Ascending aorta (tissue), 2 donors: ENCODE data around the gene STAC. TPM values are rescaled to one million over a fixed set of nuclear protein-coding genes. Genes with fewer than 3 reads are reported as not detected.
A peak's percentile ranks its signal among the peaks of the same experiment; 100 is the strongest.
"Not testable (repeated sequence)": the region's sequence is repeated elsewhere in the genome, so short reads cannot be mapped to it uniquely, and the experiment has no call there.

Experiments used
- DNase-seq, 2 donors: peaks; one replicate each; pipeline ENCODE4 v3.0.0-alpha.2; 2019; ENCODE audit warnings: low spot score in 2 of 2
- H3K27ac ChIP-seq, 2 donors: fragments of 200-600 bp; sonication (generic); one replicate each; pipeline ENCODE4 v1.5.1; 2016 to 2017; ENCODE audit warnings: mild to moderate bottlenecking in 1 of 2
- H3K27me3 ChIP-seq: fragments of 200-600 bp; sonication (generic); one replicate; pipeline ENCODE4 v1.5.1; 2017
- H3K36me3 ChIP-seq, 2 donors: fragments of 200-600 bp; sonication (generic); one replicate each; pipeline ENCODE4 v1.5.1; 2016
- H3K4me1 ChIP-seq, 2 donors: fragments of 200-600 bp; sonication (generic); one replicate each; pipeline ENCODE4 v1.5.1; 2016 to 2017; ENCODE audit warnings: mild to moderate bottlenecking in 1 of 2
- H3K4me3 ChIP-seq, 2 donors: fragments of 200-600 bp; sonication (generic); one replicate each; pipeline ENCODE4 v1.5.1; 2016 to 2017; ENCODE audit warnings: mild to moderate bottlenecking in 1 of 2
- H3K9me3 ChIP-seq, 2 donors: fragments of 200-600 bp; sonication (generic); one replicate each; pipeline ENCODE4 v1.5.1; 2016
- intact Hi-C: fragments of 100-400 bp; cut with DNase I; formaldehyde crosslinking; loops from one replicate; pipeline ENCODE4 v1.15.1; 2023
- total RNA-seq: library from RNA; depleted of rRNA; stranded (reverse); fragments of >200 nt; gene quantifications from one replicate; pipeline ENCODE4 v1.1.0, GENCODE V29; 2016
- TF ChIP-seq, protein P1 (sequence below), 3 experiments: fragments of 200-600 bp in 2 of 3; fragments of 450-650 bp in 1 of 3; sonication (generic) in 2 of 3; IDR thresholded peaks; one replicate each; pipeline ENCODE4 v1.5.1; 2016 to 2019; ENCODE audit warnings: antibody characterized with exemption in 3 of 3, mild to moderate bottlenecking in 1 of 3, moderate library complexity in 1 of 3

Gene STAC
- total RNA-seq, 1 donor from 2014 or later, result 16.0 TPM

DNA sequence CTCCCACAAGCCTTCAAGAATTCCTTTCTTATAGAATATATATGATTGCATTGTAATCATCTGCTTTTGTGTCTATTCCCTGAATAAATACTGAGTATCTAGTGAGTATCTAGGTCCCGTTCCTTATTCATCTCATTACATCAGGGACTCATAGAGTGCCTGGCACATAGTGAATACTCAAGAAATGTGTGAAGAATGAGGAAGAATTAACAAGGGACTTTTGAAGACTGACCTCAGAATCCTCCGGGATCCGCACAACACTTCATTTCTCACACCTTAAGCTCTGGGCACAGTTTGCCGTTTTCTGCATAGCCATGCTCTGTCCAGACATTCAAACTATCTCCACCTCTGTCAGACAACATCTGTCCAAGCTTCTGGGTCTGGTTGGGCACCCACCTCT is 108.8 kb downstream of the STAC start:
- intact Hi-C loops, result no loop called here
- no peak for DNase-seq

DNA sequence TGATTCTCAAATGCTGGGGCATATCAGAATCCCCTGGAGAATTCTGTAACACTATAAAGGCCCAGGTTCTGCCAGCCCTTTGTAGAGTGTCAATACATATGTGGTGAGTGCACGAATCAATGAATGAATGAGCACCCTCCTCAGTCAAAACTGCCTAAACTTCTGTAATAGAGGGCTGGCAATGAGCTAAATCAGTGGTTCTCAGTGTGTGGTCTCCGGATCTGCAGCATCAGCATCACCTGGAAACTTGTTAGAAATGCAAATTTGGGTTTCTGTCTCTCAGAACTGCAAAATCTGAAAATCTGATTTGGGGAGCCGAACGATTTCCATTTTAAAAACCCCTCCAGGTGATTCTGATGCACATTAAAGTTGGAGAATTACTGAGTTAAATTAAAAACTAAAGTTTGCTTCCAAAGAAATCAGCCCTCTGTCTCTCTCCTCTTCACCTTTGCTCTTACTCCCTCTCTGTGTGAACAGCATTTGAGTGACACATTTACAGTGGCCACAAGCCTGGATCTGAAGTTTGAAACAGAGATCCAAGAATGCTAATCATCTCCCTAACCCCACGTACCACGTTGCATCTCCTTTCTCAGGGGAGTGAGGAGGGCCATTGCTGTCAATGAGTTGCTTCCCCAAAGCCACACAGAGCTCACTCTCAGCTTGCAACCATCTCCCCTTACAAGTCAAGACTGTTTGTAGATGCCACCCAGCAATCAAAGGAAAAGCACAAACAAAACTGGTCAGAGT is 109.5 kb downstream of the STAC start:
- TF ChIP-seq, protein P1, sequence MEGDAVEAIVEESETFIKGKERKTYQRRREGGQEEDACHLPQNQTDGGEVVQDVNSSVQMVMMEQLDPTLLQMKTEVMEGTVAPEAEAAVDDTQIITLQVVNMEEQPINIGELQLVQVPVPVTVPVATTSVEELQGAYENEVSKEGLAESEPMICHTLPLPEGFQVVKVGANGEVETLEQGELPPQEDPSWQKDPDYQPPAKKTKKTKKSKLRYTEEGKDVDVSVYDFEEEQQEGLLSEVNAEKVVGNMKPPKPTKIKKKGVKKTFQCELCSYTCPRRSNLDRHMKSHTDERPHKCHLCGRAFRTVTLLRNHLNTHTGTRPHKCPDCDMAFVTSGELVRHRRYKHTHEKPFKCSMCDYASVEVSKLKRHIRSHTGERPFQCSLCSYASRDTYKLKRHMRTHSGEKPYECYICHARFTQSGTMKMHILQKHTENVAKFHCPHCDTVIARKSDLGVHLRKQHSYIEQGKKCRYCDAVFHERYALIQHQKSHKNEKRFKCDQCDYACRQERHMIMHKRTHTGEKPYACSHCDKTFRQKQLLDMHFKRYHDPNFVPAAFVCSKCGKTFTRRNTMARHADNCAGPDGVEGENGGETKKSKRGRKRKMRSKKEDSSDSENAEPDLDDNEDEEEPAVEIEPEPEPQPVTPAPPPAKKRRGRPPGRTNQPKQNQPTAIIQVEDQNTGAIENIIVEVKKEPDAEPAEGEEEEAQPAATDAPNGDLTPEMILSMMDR (IDR thresholded peaks at IDR 0.05), result no peak
- Histone ChIP-seq H3K27me3 (no peaks in the 10 kb centered on the region), H3K36me3 (peaks cover 9 to 33% of the 10 kb centered on the region in 2 donors), H3K4me3 (no peak overlapping the region), H3K4me1 (peaks cover 0 to 4% of the 10 kb centered on the region in 2 donors), H3K9me3 (no peaks in the 10 kb centered on the region), H3K27ac (no peak overlapping the region)
- intact Hi-C loops, result loop anchor here (10.0 kb wide), 1 partner anchor 55 kb away; no protein-coding TSS in a partner anchor
- DNase-seq, result no peak

More for the DNA sequence above, 108.8 kb downstream of the STAC start:
- Histone ChIP-seq H3K9me3 (no peaks in the 10 kb centered on the region), H3K4me3 (no peak overlapping the region), H3K36me3 (peaks cover 9 to 27% of the 10 kb centered on the region in 2 donors), H3K4me1 (no peaks in the 10 kb centered on the region), H3K27ac (no peak overlapping the region), H3K27me3 (no peaks in the 10 kb centered on the region)
- TF ChIP-seq, protein P1 (IDR thresholded peaks at IDR 0.05), result no peak

DNA sequence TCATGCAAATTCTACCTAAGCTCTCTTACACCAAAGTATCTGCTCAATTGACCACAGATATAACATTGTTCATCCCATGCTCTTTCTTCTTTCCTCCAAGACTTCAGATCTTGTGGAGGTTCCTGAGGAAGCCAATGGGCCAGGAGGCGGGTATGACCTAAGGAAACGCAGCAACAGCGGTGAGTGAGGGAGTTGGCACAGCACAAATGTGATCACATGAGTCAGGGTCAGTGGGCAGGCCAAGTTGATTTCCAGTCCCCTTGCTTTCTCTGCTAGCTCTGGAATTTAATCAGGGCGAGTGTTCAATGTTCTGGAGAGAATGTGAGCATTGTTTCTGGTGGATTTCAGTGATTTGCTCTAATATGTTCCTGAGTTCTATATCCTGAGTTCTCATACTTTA is 112.7 kb downstream of the STAC start:
- TF ChIP-seq, protein P1 (IDR thresholded peaks at IDR 0.05), result no peak
- H3K36me3 ChIP-seq, result peaks cover 0 to 15% of the 10 kb centered on the region in 2 donors
- intact Hi-C loops, result loop anchor here (10.0 kb wide), 1 partner anchor 58 kb away; no protein-coding TSS in a partner anchor
- no peak overlapping the region for H3K4me3 ChIP-seq
- H3K4me1 ChIP-seq, result peaks cover 0 to 17% of the 10 kb centered on the region in 2 donors
- no peaks in the 10 kb centered on the region for H3K27me3 ChIP-seq
- no peak for DNase-seq
- no peak overlapping the region for H3K27ac ChIP-seq
- H3K9me3 ChIP-seq, result no peaks in the 10 kb centered on the region

DNA sequence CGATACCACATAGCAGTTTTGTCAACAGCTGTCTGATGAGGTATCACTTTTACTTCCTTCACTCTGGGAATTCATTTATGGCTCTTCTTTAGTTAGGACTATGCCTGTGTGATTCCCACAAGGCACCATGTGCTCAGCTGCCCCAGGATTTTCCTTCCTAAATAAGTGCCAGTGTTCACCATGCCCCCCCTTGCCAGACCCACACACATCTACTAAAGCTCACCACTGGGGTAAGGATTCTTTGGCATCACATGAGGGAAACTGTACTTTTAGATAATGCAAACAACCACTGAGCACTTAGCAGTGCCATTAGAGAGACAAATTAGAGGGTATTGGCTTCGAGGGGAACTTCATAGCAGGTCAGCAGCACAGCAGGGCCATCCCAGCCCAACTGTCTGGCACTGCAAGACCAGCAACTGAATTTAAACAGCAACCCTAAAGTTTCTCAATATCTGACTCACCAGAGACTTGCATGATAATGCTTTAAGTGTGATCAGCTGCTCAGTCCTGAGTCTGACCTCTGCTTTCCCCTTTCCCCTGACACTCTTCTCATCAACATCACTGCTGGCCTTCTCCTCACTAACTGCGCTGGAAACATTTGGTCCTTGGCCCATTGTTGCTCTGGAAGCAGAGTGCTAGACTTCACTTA is 114.3 kb downstream of the STAC start:
- peaks cover 0 to 17% of the 10 kb centered on the region in 2 donors for H3K4me1 ChIP-seq
- H3K27ac ChIP-seq, result peak overlapping the region in 1 of 2 donors; percentile 31
- TF ChIP-seq, protein P1 (IDR thresholded peaks at IDR 0.05), result no peak
- DNase-seq, result peak in 1 of 2 donors; percentile 76
- H3K4me3 ChIP-seq, result no peak overlapping the region
- intact Hi-C loops, result loop anchor here (5.0 to 10.0 kb wide), 2 partner anchors 60 to 112 kb away; partner anchors contain the start of gene STAC
- peaks cover 0 to 7% of the 10 kb centered on the region in 2 donors for H3K36me3 ChIP-seq
- no peaks in the 10 kb centered on the region for H3K9me3 ChIP-seq
- no peaks in the 10 kb centered on the region for H3K27me3 ChIP-seq

DNA sequence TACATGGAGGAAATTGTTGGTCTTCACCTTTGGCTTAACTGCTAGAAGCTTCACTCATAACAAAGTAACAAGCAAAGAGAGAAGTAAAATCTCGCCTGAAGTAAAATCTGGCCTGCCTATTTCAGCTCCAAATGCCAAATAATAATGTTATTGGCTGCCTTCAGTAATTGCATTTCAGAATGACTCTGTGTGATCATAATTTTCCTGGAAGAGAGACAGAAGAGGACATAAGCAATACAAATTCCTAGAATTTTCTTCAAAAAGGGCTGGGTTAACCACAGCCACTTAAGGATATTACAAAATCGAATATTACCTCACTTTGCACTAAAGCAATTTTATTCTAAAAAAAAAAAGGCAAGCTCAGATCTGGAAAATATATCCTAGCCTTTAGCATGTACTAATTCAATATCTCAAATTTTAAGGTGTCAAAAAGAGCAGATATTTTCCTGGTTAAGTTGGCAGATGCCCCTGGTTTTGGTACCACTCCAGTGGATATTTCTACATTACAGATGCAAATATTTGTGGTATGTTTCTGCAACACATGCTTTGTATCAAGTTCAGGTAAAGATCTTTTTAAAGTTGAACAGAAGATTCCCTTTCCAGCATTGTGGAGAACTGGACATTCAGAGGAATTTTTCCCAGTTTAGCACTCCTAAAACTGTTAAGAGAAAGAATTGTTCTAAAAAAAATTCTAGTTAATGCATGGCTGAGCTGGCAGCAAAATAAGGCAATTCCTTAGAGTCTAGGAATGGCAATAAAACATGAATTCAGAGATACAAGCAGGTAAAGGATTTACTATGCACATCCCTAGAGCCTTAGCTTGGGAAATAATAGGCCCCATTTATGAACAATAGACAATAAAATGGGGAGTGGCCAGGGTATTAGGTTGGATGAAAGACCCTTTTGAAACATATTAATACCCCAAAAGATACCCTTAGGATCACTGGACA is 116.7 kb downstream of the STAC start:
- Histone ChIP-seq H3K4me1 (peaks cover 0 to 17% of the 10 kb centered on the region in 2 donors), H3K9me3 (no peaks in the 10 kb centered on the region), H3K27ac (peak overlapping the region; percentile 26 to 31), H3K4me3 (no peak overlapping the region), H3K36me3 (peaks cover 0 to 7% of the 10 kb centered on the region in 2 donors), H3K27me3 (no peaks in the 10 kb centered on the region)
- intact Hi-C loops, result loop anchor here (5.0 to 10.0 kb wide), 2 partner anchors 62 to 115 kb away; partner anchors contain the start of gene STAC
- TF ChIP-seq, protein P1 (IDR thresholded peaks at IDR 0.05), result no peak
- no peak for DNase-seq

DNA sequence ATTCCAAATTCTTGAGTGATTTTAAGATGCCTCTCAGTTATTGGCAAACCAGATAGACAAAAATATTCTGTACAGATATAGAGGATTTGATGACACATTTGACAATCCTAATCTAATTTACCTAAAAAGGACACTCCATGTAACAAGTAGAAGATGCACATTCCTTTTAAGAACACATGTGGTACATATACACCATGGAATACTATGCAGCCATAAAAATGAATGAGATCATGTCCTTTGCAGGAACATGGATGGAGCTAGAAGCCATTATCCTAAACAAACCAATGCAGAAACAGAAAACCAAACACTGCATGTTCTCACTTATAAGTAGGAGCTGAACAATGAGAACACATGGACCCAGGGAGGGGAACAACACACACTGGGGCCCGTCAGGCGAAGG is 119.7 kb downstream of the STAC start:
- H3K27ac ChIP-seq, intact Hi-C loops, H3K36me3 ChIP-seq, H3K4me3 ChIP-seq, H3K27me3 ChIP-seq, DNase-seq, H3K9me3 ChIP-seq: not testable (repeated sequence)
- H3K4me1 ChIP-seq, result peaks cover 0 to 12% of the 10 kb centered on the region in 2 donors
